HG03064 (cell line): ENCODE data around the gene DENND1A.

Experiments used
- ATAC-seq: cut with Tn5 transposase; IDR thresholded peaks from one replicate; pipeline ENCODE4 v1.9.1; 2021; ENCODE audit warnings: low read depth; ENCODE audit not compliant: unreplicated experiment

The DENND1A gene

DNA sequence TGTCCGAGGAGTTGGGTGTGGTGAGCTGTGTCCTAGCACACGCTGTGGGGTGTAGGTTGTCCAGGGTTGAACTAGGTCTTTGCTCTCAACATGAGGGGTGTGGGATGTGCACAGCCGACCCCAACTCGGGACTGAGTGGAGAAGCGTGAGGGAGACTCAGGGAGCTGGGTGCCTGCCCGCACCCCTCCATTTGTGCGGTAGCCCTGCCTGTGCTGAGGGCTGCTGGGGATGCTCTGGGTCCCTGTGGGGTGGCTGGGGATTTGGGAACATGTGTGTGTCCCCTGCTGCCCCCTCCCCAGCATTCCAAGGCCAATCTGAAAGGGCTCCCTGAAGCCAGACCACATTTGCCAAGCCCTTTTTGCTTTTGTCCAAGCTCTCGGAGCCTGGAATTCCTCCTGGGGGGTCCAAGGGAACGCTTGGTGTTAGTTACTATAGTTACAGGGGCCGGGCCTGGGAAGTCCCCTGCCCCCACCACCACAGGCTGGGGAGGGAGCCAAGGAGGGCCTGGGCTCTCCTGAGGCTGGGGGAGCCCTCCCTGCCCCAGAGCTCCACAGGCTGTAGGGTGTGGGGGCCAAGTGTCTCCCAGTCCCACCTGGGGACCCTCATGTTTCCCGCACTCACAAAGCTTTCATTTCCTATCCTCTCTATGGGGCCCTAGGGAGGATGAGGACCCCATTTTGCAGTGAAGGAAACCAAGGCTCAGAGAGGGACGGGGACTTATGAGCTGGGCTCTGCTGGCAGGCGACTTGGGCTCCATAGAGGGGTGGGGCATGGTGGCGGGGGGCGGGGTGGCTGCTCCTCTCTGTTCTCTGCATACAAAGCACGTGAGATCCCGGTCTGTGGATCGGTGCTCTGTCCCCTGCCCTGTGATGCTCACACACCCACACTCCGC is 572.8 kb downstream of the DENND1A start:
- ATAC-seq = no peak

DNA sequence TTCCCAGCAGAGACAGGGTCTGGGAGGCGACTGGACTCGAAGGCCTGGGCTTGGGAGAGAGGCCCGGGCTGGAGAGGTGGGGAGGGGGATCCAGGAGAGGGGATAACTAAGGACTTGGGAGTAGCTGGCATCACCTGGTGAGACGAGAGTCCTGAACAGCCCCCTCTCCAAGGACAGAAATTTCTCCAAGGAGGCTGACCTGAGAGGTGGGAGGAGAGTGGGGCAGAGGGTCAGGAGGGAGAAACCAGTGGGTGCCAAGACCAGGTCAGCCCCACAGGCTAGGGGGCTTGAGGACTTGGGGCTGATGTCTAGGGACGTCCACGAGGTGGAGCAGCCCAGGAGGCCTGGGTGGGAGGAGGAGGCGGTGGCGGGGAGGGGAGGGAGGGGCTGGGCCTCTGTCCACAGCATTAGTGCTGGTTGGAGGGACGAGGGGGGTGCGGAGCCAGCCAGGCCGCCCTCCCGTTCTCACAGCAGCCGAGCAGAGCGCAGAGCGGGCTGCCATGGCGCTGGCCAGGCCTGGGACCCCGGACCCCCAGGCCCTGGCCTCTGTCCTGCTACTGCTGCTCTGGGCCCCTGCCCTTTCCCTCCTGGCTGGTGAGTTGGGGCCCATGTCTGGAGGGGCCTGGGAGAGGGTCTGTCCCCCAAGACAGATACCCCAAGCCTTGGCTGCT is 574.0 kb downstream of the DENND1A start, which contains the start of gene CRB2:
TSS of gene CRB2 (plus strand) at position 437 of the 671 bp plus-strand sequence. CDS start at position 501, 64 bp downstream.
- no peak for ATAC-seq

DNA sequence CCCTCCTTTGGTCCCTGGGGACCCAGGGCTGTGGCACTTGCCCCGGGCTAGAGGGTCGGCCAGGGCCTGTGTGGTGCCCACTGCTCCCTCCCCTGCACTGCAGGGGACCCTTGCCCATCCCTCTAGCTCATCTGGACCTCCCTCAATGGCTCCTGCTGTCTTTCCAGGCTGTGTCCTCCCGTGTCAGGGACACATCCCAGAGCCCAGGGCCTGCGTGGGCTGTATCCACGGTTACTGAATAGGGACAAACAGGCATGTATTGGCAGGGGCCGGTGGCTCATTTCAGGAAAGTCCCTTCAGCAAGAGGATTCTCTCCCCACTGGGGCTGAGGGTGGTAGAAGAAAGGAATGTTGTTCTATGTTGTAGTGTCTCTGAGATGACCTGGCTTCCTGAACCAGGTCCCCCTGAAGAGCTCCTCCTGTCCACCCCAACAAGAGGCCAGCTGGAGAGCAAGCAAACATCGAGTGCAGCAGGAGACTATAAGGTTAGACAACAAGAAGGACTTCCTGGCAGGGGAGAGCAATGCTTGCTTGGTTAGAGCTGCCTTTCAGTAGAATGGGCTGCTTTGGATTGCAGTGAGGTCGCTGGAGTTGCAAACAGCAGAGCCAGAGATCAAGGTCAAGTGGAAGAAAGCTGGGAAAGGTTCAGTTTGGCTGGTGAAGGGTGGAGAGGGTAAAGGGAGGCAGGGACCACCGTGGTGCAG is 575.0 kb downstream of the DENND1A start:
- ATAC-seq = no peak

DNA sequence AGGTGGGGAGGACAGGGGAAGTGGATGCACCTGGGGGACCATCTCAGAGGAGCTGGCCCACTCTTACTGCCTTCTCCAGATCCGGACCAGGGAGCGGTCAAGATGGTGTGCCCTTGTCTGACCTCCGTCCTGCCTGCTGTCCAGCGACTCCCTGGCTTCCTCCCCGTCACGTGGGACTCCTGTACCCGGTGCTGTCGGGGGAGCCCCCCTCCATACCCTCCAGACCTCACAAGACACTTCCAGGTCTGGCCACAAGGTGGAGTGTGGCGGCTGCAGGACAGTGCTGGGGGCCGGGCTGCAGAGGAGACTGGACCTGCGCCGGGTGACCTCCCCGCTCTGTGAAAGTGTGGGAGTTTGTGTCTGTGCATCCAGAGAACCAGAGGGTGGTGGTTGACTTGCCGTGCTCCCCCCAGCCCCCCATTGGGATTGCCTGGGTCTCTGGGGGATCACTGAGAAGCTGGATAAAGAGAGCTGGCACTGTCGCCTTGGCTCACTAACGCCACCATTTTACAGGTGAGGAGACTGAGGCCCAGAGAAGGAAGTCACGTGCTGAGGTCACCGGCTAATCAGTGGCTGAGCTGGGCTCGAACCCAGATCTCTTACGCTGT is 575.8 kb downstream of the DENND1A start:
- ATAC-seq = no peak

DNA sequence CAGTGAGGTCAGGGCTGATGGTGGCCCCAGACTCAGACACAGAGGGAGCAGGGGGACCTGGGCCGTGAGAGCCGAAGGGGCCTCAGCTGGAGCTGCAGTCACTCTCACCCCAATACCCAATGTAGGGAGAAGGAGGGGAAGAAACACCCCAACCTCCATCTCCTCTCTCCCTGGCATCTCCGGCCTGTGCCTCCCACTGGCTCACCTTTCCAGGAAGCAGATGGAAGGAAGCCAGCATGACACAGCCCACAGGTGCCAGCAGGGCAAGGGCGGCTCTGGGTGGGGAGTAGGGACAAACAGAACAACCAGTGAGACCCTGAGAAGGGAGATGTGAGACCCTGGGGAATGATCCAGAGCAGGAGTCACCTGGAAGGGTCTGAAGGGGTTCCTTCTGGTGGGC is 576.9 kb downstream of the DENND1A start:
- no peak for ATAC-seq

DNA sequence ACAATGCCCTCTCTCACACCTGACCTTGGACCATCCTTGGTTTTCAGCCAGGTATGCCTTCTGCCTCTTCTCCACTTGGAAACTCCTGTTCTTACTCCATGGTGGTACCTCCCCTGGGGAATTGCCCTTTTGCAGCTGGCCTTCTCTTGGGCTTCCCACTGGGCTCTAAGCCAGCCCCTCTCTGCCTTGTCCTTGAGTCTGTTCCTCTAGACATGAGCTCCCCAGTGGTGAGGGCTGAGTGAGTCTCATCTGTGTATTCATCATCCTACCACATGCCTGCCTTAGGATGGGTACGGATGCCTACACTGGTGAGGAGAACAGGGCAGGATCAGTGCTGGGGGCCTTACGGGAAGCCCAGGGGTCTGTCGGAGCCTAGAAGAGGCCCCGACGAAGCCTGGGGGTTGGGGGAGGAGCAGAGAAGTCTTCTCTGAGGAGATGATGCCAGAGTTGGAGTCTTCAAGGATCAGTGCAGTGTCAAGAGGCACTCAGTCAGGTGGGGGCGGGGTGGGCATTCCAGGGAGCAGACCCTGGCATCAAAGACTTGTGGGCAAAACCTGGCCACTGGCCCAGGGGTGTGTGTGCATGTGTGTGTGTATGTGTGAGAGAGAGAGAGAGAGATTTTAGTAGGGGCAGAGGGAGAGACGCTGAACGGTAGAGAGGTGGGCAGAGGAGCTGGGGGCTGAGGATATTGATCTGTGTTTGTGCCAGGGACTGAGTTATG is 579.2 kb downstream of the DENND1A start:
- ATAC-seq = no peak

DNA sequence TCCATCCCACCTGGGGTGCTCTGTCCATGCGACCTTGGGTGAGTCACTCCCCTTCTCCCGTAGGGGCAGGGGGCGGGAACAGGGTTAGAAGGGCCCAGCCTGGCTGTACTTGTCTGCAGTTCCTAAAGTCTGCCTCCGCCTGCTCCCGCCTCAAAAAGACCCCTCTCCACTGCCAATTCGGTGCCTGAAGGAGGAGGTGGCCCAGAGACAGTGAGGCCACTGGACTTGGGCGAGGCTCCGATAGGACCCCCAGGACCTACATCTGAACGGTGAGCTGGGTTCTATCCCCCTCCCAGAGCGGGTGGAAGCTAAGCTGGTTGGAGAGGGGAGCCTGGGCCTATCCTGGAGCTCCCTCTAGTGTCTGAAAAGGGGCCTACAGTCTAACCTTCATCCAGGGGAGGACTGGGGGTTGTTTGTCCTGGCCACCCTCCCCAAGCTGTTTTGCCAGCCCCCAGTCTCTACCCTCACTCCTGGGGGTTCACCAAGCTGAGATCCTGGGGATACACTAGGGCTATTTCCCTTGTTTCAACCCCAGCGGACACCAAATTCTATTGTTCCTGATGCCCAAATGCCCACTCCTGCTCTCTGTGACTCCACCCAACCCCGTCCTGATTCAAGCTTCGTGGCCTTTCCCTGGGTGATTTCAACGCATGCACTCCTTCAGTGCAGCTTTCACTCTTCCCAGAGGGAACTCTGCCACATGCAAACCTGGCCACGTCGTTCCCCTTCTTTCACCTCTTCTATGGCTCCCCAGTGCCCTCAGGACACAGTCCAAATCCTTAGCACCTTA is 580.0 kb downstream of the DENND1A start:
- ATAC-seq = peak; percentile 52

DNA sequence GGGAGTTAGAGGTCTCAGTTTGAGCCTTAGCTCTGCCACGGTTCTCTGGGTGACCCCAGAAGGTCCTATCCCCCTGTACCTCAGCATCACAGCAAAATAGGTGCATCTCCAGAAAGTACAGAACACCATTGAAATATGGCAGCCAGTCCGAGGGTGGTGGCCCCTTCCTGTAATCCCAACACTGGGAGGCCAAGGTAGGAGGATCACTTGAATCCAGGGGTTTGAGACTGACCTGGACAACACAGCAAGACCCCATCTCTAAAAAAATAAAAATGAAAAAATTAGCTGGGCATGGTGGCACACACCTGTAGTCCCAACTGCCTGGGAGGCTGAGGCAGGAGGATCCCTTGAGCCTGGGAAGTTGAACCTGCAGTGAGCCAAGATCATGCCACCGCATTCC is 580.9 kb downstream of the DENND1A start:
- no peak for ATAC-seq

DNA sequence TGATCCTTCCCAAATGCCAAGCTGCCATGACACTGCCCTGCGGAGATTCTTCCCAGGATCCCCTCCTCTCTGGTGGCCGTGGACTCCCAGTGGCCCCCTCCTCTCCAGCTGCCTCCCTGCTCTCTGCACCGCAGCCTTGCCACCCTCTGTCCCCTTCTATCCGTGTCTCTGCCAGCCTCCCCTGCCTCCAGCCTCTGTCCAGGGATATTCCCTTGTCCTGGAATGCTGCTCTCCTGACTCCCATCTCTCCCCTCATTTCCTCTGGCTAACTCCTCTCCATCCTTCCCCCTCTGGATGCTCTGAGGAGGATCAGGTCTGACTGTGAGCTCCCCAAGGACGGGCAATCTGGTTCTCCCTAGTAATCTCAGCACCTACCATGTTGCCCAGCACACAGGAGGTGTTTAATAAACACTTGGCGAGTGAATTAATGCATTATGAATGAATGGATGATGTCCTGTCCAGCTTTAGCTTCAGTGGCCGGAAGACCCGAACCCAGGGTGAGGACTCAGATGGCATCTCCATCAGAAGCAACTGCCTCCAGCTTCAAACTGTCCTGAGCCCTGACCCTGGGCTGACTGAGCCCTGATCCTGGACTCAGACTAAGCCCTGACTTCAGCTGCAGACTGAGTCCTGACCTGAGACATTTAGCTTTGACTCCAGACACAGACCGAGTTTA is 581.5 kb downstream of the DENND1A start:
- no peak for ATAC-seq

DNA sequence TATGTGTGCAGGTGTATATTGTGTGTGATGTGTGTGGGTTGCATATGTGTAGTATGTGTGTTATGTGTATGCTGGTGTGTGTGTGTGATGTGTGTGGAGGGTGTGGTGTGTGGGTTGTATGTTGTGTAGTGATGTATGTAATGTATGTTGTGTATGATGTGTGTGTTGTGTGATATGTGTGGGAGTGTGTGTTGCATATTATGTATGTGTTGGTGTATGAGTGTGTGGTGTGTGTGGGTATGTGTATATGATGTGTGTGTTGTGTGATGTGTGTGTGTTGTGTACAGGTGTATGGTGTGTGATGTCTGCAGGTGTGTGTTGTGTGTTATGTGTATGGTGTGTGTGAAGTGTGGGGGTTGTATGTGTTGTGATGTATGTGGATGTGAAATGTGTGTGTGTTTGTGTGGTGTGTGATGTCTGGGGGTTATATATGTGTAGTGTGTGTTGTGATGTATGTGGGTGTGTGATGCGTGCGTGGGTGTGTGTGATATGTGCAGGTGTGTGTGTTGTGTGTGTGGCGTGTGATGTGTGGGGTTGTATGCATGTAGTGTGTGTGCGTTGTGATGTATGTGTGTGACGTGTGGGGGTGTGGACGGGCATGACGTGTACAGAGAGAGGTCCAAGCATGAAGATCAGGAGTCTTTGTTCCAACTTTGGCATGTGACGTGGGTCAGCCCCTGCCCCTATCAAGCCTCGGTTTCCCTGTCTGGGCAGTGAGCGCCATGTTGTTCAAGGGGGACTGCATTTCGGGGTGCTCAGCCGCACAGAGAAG is 582.5 kb downstream of the DENND1A start:
- no peak for ATAC-seq

DNA sequence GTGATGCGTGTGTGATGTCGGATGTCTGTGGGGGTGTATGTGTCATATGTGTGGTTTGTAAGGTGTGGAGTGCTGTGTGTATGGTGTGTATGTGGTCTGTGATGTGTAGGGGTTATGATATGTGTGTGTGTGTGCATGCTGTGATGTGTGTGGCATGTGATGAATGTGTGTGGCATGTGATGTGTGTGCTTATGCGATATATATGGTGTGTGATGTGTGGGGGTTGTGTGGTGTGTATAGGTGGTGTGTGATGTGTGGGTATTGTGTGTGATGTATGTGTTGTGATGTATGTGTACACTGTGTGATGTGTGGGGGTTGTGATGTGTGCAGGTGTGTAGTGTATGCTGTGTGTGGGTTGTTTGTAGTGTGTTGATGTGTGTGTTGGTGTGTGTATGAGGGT is 583.1 kb downstream of the DENND1A start:
- ATAC-seq = no peak

DNA sequence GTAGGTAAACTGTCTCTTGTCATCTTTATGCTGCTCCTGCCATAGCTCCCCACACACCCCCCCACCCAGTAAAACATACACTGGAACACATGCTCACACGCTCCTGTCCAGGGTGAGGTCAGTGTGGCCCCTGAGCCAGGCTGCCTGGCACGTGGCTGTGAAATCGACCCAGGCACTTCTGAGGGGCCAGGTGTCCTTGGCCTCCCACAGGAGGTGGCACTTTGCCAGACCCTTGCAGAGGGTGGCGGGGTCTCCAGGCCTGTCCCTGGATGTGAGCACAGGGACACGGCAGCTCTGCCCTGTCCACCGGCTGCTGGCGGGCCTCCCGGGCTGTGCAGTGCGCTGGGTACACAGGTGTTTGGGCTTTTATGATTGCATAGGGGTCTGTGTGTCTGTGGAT is 583.9 kb downstream of the DENND1A start:
- no peak for ATAC-seq

DNA sequence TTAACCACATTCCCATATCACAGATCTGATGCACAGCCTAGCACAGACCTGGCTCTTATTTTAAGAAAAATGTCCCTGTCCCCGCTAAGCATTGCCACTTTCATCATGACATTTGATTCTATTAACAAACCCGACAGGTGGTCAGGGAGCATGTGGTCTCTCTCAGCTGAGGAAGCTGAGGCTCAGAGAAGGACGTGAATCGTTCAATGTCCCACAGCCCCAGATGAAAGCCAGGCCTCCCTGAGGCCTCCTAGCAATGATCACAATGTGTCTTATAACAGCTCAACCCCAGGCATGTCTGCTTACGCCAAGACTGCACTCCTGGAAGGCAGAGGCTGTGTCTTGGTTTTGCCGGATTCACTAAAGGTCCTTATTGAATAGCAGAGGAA is 584.4 kb downstream of the DENND1A start:
- ATAC-seq = no peak

DNA sequence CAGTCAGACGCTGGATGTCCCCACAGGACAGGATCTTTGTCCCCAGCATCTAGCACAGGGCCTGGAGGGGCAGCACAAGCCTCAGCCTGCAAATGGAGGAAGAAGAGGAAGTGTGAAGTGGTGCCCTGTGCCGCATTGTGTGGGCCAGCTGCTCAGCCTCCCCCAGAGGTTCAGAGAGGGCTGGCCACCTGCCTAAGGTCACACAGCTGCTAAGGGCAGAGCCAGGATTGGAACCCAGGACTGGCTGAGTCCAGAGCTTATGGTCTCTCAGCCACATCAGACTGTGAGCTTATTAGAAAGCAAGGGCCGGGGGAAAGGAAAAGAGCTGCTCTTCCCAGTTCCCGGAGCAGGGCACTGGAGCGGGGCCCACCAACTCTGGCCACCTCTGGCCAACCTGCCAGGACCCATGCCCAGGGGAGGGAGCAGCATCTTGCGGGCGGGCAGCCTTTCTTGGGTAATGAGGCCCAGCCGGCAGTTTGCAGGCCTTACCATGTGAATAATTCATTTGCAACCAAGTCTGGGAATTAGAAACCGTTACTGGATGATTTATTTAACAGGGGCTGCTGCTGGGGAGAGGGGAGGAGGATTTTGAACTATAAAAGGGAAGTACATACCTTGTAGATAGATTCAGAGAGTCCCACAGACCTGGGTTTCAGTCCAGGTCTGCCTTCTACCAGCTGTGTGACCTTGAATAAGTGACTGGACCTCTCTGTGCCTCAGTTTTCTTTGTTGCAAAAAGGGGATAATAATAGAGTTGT is 585.6 kb downstream of the DENND1A start:
- ATAC-seq = no peak

DNA sequence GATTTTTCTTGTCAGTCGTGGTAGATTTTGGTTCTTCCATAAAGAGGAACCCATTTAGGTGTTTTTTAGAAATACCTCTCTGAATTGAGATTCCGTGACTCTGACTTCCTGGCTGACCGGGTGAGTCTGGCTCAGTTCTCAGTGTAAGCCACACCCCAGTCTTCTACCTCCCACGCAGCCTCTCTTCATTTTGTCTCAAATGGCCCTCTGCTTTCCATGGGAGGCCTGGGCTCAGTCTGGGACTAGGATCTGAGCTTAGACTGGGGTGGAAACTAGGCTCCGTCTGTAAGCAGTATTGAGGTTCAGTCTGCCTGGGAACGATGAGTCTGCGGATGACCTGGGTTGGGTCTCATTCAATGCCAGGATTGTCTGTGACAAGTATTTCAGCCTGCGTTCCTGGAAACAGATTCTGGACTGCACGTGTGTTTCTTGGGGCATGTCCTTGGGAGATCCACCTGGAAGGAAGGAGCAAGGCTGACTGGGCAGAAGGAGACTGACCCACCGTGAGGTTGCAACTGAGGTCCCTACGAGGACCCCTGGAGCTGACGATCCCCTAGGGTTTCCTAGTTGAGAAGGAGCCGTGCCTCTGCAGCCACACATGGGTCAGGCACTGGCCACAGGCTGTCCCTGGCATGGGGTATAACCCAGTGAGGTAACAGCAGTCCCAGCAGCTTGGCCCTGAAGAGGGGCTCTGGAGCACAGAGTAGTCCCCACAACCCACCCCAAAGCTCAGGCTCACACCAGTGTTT is 586.3 kb downstream of the DENND1A start:
- ATAC-seq = no peak

DNA sequence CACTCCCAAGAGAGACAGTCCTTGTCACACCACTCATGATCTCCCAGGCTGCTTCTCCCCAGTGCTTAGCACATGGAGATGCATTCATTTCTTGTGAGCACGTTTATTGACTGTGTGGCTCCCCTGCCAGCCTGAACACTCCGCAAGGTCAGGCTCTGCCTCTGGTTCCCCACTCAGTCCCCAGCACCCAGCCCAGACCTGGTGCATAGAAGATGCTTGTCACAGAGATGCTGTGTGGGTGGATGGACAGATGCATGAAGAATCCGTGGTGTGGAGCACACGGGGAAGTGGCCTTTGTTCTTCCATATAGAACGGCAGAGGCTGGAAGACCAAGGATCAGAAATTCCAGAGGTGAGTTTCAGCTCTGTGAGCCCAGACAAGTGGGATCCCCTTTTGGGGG is 587.7 kb downstream of the DENND1A start:
- ATAC-seq = no peak

DNA sequence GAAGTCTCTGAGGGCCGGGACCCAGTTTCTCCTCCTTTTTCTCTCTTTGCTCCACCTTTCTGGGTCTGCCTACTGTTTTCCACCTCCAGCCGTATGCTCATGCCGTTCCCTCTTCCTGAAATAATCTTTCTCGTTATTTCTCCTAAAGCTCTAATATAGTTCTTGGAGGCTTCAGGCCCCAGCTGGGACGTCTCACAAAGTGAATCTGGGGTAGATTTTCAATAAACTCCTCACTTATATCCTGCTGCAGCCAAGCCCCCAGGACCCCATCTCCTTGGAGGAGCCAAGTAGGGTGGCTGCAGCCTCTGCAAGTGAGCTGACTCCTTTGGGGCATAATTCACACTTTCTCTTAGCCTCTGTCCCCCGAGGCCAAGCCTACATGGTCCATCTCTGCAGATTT is 588.1 kb downstream of the DENND1A start:
- ATAC-seq = no peak
